K562 (cell line): ENCODE results near the gene AP3S1. TPM values are rescaled to one million over a fixed set of nuclear protein-coding genes. Genes with fewer than 3 reads are reported as not detected.

Experiments
- CHD4 ChIP-seq: fragments of 200-600 bp; sonication (generic); IDR thresholded peaks from 3 replicates; pipeline ENCODE4 v1.6.1; 2012; ENCODE audit warnings: low read depth, mild to moderate bottlenecking, mixed read lengths, low read length, inconsistent platforms; ENCODE audit not compliant: insufficient read depth, insufficient replicate concordance, poor library complexity, severe bottlenecking
- IFI16 ChIP-seq: fragments of 250-450 bp; sonication (Bioruptor Pico); IDR thresholded peaks from 2 replicates; pipeline ENCODE4 v2.1.2; 2022; ENCODE audit warnings: mild to moderate bottlenecking, inconsistent platforms
- LARP7 ChIP-seq: fragments of 450-650 bp; IDR thresholded peaks from 2 replicates; pipeline ENCODE4 v1.6.1; 2016
- MEF2A ChIP-seq: IDR thresholded peaks from 2 replicates; pipeline ENCODE4 v1.6.1; 2011; ENCODE audit warnings: low read depth, mild to moderate bottlenecking, low read length, moderate library complexity; ENCODE audit not compliant: control insufficient read depth
- NRF1 ChIP-seq, 2 experiments: fragments of 450-650 bp; IDR thresholded peaks in 1 of 2; conservative IDR thresholded peaks in 1 of 2; 2 replicates each; pipeline ENCODE4 v1.6.1; 2014; ENCODE audit warnings: mild to moderate bottlenecking in 2 of 2
- SP1 ChIP-seq: sonication (generic); formaldehyde crosslinking; IDR thresholded peaks from 2 replicates; pipeline ENCODE4 v1.8.1; 2022; ENCODE audit warnings: mild to moderate bottlenecking, missing genetic modification reagents
- TOE1 ChIP-seq, 2 experiments: fragments of 450-650 bp in 1 of 2; sonication (generic) in 1 of 2; formaldehyde crosslinking in 1 of 2; IDR thresholded peaks; 2 replicates each; pipeline versions ENCODE4 v1.7.1 to v1.8.0; 2016 to 2022; ENCODE audit warnings: borderline replicate concordance in 2 of 2, mild to moderate bottlenecking in 2 of 2, antibody characterized with exemption in 1 of 2, inconsistent platforms in 1 of 2, low read depth in 1 of 2, missing genetic modification reagents in 1 of 2, moderate library complexity in 1 of 2
- TRIM24 ChIP-seq, 2 experiments: fragments of 450-650 bp; IDR thresholded peaks; 2 replicates each; pipeline ENCODE4 v1.6.1; 2016
- ZNF311 ChIP-seq: fragments of 250-450 bp; sonication (Bioruptor Pico); IDR thresholded peaks from 2 replicates; pipeline ENCODE4 v1.4.0; 2020; ENCODE audit warnings: mild to moderate bottlenecking, moderate library complexity
- polyA plus RNA-seq, 8 experiments: library from polyadenylated mRNA; depleted of rRNA in 4 of 8; stranded (reverse) in 5 of 8; unstranded in 3 of 8; fragments of >200 nt; fragmentation: Nextera tagmentation in 2 of 8; fragmentation: Illumina TruSeq in 1 of 8; extraction: Ambion mirVana in 2 of 8; extraction: Trizol in 1 of 8; gene quantifications; 2 replicates each; pipeline versions ENCODE4 v1.2.1 to v1.2.3, GENCODE V29; 2011 to 2014; ENCODE audit warnings: inconsistent platforms in 1 of 8, missing spikeins in 1 of 8
- total RNA-seq, 7 experiments: library from RNA; depleted of rRNA in 6 of 7; stranded (reverse); fragments of >200 nt in 6 of 7; fragmentation: Illumina TruSeq in 2 of 7; extraction: Trizol in 2 of 7; gene quantifications; 2 replicates each; pipeline versions ENCODE4 v1.2.1 to v1.2.3, GENCODE V29; 2011 to 2021; ENCODE audit warnings: low replicate concordance in 1 of 7
- TF ChIP-seq, protein P1 (sequence below): fragments of 450-650 bp; IDR thresholded peaks from 2 replicates; pipeline ENCODE4 v1.6.1; 2016; ENCODE audit warnings: mild to moderate bottlenecking, moderate library complexity
- TF ChIP-seq, protein P2 (sequence below): fragments of 450-650 bp; formaldehyde crosslinking; IDR thresholded peaks from 2 replicates; pipeline ENCODE4 v1.4.0; 2022; ENCODE audit warnings: missing genetic modification characterization
- TF ChIP-seq, protein P3 (sequence below): fragments of 450-650 bp; IDR thresholded peaks from 2 replicates; pipeline ENCODE4 v1.6.1; 2014; ENCODE audit warnings: low read depth, mild to moderate bottlenecking, moderate library complexity, borderline replicate concordance

Gene AP3S1
- total and polyA plus RNA-seq, 9 of the 15 experiments (the other 6 are each of a cell fraction or from before 2014, with no cell fraction given) = 46.1 to 106 (median 67.3) TPM

DNA sequence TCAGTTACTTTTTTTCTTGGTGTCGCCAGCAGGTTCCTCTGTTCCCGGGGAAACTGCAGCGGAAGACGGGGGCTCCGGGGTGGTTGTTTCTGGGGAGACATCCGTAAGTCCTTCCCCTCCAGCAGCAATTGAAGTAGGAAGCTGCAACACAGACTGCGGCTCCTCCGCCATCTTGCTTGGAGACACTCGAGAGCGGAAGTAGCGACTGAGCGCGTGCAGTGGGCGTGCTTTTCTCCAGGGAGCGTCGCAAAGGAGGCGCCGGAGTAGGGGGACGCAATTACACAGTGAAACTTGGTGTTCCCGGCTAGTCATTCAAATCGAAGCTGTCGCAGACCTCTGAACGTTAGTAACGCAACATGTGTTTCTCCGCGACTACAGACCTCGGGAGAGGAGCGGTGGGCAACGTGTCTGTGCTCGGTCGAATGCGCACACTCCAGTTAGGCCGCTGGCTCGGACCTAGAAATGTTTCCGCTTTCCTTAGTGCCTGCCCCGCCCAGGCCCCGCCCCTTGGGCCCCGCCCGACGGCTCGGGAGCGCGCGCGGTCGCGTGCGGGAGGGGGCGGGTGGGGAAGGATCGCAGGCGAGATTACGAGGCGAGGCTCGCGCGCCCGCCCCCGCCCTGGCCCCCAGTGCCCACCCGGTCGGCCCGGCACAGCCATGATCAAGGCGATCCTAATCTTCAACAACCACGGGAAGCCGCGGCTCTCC is at the start of gene AP3S1, which contains the start of gene ATG12 (continued):
- TF ChIP-seq, protein P1, sequence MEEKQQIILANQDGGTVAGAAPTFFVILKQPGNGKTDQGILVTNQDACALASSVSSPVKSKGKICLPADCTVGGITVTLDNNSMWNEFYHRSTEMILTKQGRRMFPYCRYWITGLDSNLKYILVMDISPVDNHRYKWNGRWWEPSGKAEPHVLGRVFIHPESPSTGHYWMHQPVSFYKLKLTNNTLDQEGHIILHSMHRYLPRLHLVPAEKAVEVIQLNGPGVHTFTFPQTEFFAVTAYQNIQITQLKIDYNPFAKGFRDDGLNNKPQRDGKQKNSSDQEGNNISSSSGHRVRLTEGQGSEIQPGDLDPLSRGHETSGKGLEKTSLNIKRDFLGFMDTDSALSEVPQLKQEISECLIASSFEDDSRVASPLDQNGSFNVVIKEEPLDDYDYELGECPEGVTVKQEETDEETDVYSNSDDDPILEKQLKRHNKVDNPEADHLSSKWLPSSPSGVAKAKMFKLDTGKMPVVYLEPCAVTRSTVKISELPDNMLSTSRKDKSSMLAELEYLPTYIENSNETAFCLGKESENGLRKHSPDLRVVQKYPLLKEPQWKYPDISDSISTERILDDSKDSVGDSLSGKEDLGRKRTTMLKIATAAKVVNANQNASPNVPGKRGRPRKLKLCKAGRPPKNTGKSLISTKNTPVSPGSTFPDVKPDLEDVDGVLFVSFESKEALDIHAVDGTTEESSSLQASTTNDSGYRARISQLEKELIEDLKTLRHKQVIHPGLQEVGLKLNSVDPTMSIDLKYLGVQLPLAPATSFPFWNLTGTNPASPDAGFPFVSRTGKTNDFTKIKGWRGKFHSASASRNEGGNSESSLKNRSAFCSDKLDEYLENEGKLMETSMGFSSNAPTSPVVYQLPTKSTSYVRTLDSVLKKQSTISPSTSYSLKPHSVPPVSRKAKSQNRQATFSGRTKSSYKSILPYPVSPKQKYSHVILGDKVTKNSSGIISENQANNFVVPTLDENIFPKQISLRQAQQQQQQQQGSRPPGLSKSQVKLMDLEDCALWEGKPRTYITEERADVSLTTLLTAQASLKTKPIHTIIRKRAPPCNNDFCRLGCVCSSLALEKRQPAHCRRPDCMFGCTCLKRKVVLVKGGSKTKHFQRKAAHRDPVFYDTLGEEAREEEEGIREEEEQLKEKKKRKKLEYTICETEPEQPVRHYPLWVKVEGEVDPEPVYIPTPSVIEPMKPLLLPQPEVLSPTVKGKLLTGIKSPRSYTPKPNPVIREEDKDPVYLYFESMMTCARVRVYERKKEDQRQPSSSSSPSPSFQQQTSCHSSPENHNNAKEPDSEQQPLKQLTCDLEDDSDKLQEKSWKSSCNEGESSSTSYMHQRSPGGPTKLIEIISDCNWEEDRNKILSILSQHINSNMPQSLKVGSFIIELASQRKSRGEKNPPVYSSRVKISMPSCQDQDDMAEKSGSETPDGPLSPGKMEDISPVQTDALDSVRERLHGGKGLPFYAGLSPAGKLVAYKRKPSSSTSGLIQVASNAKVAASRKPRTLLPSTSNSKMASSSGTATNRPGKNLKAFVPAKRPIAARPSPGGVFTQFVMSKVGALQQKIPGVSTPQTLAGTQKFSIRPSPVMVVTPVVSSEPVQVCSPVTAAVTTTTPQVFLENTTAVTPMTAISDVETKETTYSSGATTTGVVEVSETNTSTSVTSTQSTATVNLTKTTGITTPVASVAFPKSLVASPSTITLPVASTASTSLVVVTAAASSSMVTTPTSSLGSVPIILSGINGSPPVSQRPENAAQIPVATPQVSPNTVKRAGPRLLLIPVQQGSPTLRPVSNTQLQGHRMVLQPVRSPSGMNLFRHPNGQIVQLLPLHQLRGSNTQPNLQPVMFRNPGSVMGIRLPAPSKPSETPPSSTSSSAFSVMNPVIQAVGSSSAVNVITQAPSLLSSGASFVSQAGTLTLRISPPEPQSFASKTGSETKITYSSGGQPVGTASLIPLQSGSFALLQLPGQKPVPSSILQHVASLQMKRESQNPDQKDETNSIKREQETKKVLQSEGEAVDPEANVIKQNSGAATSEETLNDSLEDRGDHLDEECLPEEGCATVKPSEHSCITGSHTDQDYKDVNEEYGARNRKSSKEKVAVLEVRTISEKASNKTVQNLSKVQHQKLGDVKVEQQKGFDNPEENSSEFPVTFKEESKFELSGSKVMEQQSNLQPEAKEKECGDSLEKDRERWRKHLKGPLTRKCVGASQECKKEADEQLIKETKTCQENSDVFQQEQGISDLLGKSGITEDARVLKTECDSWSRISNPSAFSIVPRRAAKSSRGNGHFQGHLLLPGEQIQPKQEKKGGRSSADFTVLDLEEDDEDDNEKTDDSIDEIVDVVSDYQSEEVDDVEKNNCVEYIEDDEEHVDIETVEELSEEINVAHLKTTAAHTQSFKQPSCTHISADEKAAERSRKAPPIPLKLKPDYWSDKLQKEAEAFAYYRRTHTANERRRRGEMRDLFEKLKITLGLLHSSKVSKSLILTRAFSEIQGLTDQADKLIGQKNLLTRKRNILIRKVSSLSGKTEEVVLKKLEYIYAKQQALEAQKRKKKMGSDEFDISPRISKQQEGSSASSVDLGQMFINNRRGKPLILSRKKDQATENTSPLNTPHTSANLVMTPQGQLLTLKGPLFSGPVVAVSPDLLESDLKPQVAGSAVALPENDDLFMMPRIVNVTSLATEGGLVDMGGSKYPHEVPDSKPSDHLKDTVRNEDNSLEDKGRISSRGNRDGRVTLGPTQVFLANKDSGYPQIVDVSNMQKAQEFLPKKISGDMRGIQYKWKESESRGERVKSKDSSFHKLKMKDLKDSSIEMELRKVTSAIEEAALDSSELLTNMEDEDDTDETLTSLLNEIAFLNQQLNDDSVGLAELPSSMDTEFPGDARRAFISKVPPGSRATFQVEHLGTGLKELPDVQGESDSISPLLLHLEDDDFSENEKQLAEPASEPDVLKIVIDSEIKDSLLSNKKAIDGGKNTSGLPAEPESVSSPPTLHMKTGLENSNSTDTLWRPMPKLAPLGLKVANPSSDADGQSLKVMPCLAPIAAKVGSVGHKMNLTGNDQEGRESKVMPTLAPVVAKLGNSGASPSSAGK = peak; percentile 95
- TF ChIP-seq SP1 (CRISPR knock-in tag) (peak; percentile 91), ZNF311 (CRISPR knock-in tag) (no peak), TRIM24 (IDR thresholded peaks at IDR 0.05) (no peak; a peak in 1 of 4 replicates), CHD4 (no peak), NRF1 (conservative IDR thresholded peaks at IDR 0.05 in 1 of 2, IDR thresholded peaks at IDR 0.05 in 1 of 2) (peak; percentile 68 to 74), LARP7 (no peak; the same call in 1 of the 2 replicates), TOE1 (IDR thresholded peaks at IDR 0.05; ENCODE audit: borderline replicate concordance) (peak; percentile 95), TOE1 (CRISPR knock-in tag; IDR thresholded peaks at IDR 0.05; ENCODE audit: borderline replicate concordance, low read depth) (no peak), MEF2A (no peak), IFI16 (CRISPR knock-in tag) (no peak)
- TF ChIP-seq, protein P2, sequence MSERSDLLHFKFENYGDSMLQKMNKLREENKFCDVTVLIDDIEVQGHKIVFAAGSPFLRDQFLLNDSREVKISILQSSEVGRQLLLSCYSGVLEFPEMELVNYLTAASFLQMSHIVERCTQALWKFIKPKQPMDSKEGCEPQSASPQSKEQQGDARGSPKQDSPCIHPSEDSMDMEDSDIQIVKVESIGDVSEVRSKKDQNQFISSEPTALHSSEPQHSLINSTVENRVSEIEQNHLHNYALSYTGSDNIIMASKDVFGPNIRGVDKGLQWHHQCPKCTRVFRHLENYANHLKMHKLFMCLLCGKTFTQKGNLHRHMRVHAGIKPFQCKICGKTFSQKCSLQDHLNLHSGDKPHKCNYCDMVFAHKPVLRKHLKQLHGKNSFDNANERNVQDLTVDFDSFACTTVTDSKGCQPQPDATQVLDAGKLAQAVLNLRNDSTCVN (CRISPR knock-in tag) = 0 out of 2 replicates have a peak, but pooled peaks have one; percentile 18
- TF ChIP-seq, protein P3, sequence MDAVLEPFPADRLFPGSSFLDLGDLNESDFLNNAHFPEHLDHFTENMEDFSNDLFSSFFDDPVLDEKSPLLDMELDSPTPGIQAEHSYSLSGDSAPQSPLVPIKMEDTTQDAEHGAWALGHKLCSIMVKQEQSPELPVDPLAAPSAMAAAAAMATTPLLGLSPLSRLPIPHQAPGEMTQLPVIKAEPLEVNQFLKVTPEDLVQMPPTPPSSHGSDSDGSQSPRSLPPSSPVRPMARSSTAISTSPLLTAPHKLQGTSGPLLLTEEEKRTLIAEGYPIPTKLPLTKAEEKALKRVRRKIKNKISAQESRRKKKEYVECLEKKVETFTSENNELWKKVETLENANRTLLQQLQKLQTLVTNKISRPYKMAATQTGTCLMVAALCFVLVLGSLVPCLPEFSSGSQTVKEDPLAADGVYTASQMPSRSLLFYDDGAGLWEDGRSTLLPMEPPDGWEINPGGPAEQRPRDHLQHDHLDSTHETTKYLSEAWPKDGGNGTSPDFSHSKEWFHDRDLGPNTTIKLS = peak; percentile 59; the same call in 1 of the 2 replicates
